Kidney epithelial cell (primary cell): ENCODE results near the gene SMTNL1. TPM values are rescaled to one million over a fixed set of nuclear protein-coding genes. Genes with fewer than 3 reads are reported as not detected.

ENCODE experiments used
- DNase-seq: peaks from one replicate; pipeline ENCODE4 v3.0.0-alpha.2; 2010; ENCODE audit warnings: low read depth
- H3K27me3 ChIP-seq: 2 replicates; pipeline ENCODE4 v1.6.0; 2011; ENCODE audit warnings: low read length; ENCODE audit not compliant: control insufficient read depth, insufficient read depth
- H3K36me3 ChIP-seq: 2 replicates; pipeline ENCODE4 v1.5.1; 2011; ENCODE audit warnings: low read length; ENCODE audit not compliant: control insufficient read depth, insufficient read depth
- H3K4me3 ChIP-seq: 2 replicates; pipeline ENCODE4 v1.5.1; 2011; ENCODE audit warnings: low read depth, mild to moderate bottlenecking, control low read depth, low read length
- CTCF ChIP-seq: IDR thresholded peaks from 2 replicates; pipeline ENCODE4 v1.5.1; 2011; ENCODE audit warnings: mild to moderate bottlenecking, moderate library complexity, low read length, control low read depth, inconsistent platforms; ENCODE audit not compliant: insufficient read depth, poor library complexity, severe bottlenecking
- total RNA-seq: library from RNA; depleted of rRNA; stranded (reverse); fragments of >200 nt; gene quantifications from 2 replicates; pipeline ENCODE4 v1.2.3, GENCODE V29; 2015

Gene SMTNL1
- total RNA-seq, 1 donor from 2014 or later: not detected

- Histone ChIP-seq H3K27me3 (no peaks in the 10 kb centered on the region), H3K4me3 (no peak overlapping the region), H3K36me3 (no peaks in the 10 kb centered on the region)
- DNase-seq: no peak
- TF ChIP-seq CTCF: no peak
These were observed 32.9 kb upstream of the SMTNL1 start for GRCh38 chr11:57504511-57504910.

GRCh38 chr11:57506522-57506921, 30.9 kb upstream of the SMTNL1 start:
- no peak for DNase-seq
- Histone ChIP-seq H3K4me3 (no peak overlapping the region), H3K36me3 (no peaks in the 10 kb centered on the region), H3K27me3 (no peaks in the 10 kb centered on the region)
- TF ChIP-seq CTCF: no peak

GRCh38 chr11:57508341-57509170, 28.8 kb upstream of the SMTNL1 start:
- no peak for TF ChIP-seq CTCF
- Histone ChIP-seq H3K27me3 (no peaks in the 10 kb centered on the region), H3K36me3 (no peaks in the 10 kb centered on the region), H3K4me3 (no peak overlapping the region)
- DNase-seq: no peak

GRCh38 chr11:57511741-57512430, 25.5 kb upstream of the SMTNL1 start:
- no peak for TF ChIP-seq CTCF
- Histone ChIP-seq H3K36me3 (no peaks in the 10 kb centered on the region), H3K4me3 (no peak overlapping the region)

GRCh38 chr11:57512646-57513451, 24.5 kb upstream of the SMTNL1 start:
- Histone ChIP-seq H3K27me3 (no peaks in the 10 kb centered on the region), H3K4me3 (no peak overlapping the region), H3K36me3 (no peaks in the 10 kb centered on the region)
- no peak for TF ChIP-seq CTCF
- DNase-seq: no peak

More at GRCh38 chr11:57511741-57512430, 25.5 kb upstream of the SMTNL1 start:
- H3K27me3 ChIP-seq: no peaks in the 10 kb centered on the region
- no peak for DNase-seq
